GM06990 (cell line): ENCODE data around the gene SELPLG.

Experiments
- DNase-seq: peaks from one replicate; pipeline ENCODE4 v3.0.0-alpha.2; 2011; ENCODE audit not compliant: insufficient read length; ENCODE audit errors: extremely low read depth
- H3K27me3 ChIP-seq: replicated peaks from 2 replicates; pipeline ENCODE4 v1.6.0; 2011; ENCODE audit warnings: low read length; ENCODE audit not compliant: control insufficient read depth, insufficient read depth
- H3K36me3 ChIP-seq: 2 replicates; pipeline ENCODE4 v1.5.1; 2011; ENCODE audit warnings: low read length; ENCODE audit not compliant: control insufficient read depth, insufficient read depth
- H3K4me3 ChIP-seq: replicated peaks from 2 replicates; pipeline ENCODE4 v1.5.1; 2011; ENCODE audit warnings: low read depth, mild to moderate bottlenecking, control low read depth, low read length
- TF ChIP-seq, protein P1 (sequence below): IDR thresholded peaks from 2 replicates; pipeline ENCODE4 v1.5.1; 2011; ENCODE audit warnings: low read length, control low read depth, mild to moderate bottlenecking, inconsistent platforms; ENCODE audit not compliant: insufficient read depth, poor library complexity, severe bottlenecking

SELPLG gene

DNA sequence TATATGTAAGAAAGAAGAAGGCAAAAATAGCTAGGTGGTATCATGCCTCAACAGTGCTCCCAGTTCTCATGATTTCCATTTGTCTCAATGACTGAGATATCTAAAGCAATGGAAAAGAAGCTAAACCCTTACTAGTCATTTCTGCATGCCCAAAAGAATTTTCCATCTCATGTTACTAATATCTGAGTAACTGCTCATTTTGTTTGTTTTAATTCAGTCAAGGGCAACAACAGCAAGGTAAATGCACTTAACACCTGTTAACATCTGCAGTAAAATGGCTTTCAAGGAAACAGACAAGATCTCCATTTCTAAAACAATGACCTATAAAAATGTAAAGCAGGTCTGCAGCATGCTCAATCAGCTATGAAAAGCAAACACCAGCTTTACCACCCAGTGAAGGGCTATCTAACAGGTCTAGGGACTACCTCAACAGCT is 19.4 kb upstream of the SELPLG start:
- TF ChIP-seq, protein P1, sequence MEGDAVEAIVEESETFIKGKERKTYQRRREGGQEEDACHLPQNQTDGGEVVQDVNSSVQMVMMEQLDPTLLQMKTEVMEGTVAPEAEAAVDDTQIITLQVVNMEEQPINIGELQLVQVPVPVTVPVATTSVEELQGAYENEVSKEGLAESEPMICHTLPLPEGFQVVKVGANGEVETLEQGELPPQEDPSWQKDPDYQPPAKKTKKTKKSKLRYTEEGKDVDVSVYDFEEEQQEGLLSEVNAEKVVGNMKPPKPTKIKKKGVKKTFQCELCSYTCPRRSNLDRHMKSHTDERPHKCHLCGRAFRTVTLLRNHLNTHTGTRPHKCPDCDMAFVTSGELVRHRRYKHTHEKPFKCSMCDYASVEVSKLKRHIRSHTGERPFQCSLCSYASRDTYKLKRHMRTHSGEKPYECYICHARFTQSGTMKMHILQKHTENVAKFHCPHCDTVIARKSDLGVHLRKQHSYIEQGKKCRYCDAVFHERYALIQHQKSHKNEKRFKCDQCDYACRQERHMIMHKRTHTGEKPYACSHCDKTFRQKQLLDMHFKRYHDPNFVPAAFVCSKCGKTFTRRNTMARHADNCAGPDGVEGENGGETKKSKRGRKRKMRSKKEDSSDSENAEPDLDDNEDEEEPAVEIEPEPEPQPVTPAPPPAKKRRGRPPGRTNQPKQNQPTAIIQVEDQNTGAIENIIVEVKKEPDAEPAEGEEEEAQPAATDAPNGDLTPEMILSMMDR: no peak
- no peak for DNase-seq
- Histone ChIP-seq H3K27me3 (no peaks in the 10 kb centered on the region), H3K36me3 (peaks cover 16% of the 10 kb centered on the region), H3K4me3 (no peak overlapping the region)

DNA sequence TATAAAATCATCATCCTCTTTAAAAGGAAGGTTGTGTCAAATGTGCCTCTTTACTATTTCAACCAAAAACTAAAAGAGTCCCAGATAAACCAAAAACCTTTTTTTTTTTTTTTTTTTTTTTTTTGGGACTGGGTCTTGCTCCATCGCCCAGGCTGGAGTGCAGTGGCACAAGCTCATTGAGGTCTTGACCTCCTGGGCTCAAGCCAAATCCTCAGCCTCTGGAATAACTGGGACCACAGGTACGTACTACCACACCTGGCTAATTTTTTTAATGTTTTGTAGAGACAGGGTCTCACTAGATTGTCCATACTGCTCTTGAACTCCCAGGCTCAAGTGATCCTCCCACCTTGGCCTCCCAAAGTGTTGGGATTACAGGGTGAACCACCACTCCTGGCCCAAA is 16.4 kb upstream of the SELPLG start:
- H3K27me3 ChIP-seq: no peaks in the 10 kb centered on the region
- TF ChIP-seq, protein P1: no peak
- peaks cover 17% of the 10 kb centered on the region for H3K36me3 ChIP-seq
- no peak overlapping the region for H3K4me3 ChIP-seq
- no peak for DNase-seq

DNA sequence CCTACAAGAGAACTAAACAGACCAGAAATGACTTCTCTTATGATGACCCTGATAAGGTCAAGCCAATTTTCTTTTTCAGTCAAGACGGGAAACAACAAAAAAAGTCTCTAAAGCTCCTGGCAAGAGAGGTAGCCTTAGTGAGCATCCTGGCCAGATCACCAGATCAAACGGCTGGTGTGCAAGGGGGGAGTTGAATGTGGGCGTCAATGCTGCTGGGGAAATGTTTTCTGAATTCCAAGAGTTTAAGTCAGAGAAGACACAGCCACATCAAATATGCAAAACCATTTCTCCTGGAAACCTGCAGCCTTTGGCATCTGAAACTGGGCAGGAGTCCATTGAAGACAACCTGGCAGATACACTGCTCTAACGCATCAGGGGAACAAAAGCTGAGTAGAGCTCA is 16.0 kb upstream of the SELPLG start:
- Histone ChIP-seq H3K36me3 (peaks cover 19% of the 10 kb centered on the region), H3K4me3 (no peak overlapping the region), H3K27me3 (no peaks in the 10 kb centered on the region)
- TF ChIP-seq, protein P1: no peak
- no peak for DNase-seq

DNA sequence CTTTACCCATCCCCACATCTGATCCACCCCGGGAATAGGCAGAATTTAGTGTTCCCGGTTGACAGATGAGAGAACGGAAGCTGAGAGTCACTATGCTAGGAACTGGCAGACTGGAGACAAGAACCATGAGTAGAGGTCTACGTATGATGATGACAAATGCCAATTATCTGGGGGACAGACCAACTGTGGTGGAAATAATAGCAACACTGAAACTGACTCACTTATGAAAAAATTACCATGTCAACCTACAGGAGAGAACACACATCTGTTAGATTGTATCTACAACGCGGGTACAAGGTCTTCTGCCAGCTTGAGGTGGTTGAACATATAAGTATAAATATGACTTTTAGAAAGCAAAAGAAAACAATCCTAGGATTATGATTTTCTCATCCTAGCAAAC is 15.4 kb upstream of the SELPLG start:
- no peak for DNase-seq
- Histone ChIP-seq H3K27me3 (no peaks in the 10 kb centered on the region), H3K36me3 (peaks cover 20% of the 10 kb centered on the region), H3K4me3 (no peak overlapping the region)
- TF ChIP-seq, protein P1: no peak

DNA sequence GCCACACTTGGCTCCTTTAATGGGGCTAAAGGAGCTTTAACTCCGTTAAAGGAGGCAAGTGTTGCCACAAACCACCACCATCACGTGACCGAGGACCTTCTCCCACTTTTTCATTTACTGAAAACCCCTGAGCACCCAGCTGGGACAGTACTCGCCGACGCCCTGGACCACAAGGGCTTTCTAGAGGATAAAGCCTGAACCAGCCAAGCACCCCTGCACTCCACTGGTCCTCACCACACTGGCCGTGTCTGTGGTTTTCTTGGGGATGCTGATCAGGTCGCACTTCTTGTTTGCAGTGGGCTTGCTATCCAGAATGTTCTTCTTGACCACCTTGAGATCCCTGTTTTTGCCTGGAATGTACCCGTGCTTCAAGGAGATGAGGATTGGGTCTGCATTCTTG is 14.7 kb upstream of the SELPLG start:
- DNase-seq: no peak
- Histone ChIP-seq H3K36me3 (peaks cover 20% of the 10 kb centered on the region), H3K27me3 (no peaks in the 10 kb centered on the region), H3K4me3 (no peak overlapping the region)
- TF ChIP-seq, protein P1: no peak

DNA sequence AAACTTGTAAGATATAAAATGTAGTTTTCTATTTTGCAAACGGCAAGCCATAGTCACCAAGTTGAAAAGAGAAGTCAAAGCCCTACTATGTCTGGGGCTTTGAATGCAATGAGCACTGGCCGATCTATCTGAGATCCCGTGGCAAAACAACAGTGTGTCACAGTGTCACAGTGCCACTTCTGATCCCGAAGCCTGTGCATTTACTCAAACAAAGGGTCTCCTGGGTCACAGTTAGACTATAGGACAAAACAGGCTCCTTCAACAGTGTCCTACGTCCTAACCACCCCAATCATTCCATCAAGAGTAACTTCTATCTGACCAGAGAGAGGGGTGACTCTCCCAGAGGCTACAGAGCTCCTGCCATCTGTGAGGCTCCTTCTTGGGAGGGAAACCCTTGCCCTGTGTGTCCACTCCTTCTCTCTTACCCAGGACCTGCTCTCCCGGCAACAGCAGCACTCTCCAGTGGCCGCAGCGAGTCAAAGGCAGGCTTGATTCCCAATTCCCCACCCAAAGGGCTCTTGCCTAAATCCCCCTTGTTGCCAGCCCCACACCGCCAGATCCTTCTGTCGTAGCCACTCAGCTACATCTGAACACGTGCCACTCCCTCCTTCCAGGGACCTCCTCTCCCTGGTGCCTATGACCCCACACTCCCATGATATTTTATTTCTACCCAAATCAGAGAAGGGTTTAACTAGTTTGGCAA is 14.0 kb upstream of the SELPLG start:
- DNase-seq: no peak
- Histone ChIP-seq H3K27me3 (no peaks in the 10 kb centered on the region), H3K4me3 (no peak overlapping the region), H3K36me3 (peaks cover 20% of the 10 kb centered on the region)
- TF ChIP-seq, protein P1: no peak
